GM19328 (cell line): ENCODE data around the gene EPYC.
A peak's percentile ranks its signal among the peaks of the same experiment; 100 is the strongest.

Experiments used
- ATAC-seq: cut with Tn5 transposase; IDR thresholded peaks from one replicate; pipeline ENCODE4 v1.9.1; 2021; ENCODE audit warnings: mild to moderate bottlenecking, moderate library complexity; ENCODE audit not compliant: unreplicated experiment

The EPYC gene

GRCh38 chr12:90959032-90959431, 45.7 kb downstream of the EPYC start:
- no peak for ATAC-seq

- ATAC-seq: no peak
Measured at GRCh38 chr12:90958347-90958746, 46.4 kb downstream of the EPYC start.

- ATAC-seq: no peak
Measured at GRCh38 chr12:90954921-90955320, 49.9 kb downstream of the EPYC start, which contains the start of gene CCER1. TSS of gene CCER1 (minus strand) at chr12:90955176. CDS start at chr12:90954742, 434 bp downstream.

- no peak for ATAC-seq
Measured at GRCh38 chr12:90954428-90954827, 50.3 kb downstream of the EPYC start.

GRCh38 chr12:90953956-90954421, 50.8 kb downstream of the EPYC start:
- ATAC-seq: no peak

- ATAC-seq: no peak
Measured at GRCh38 chr12:90951432-90952105, 53.2 kb downstream of the EPYC start.

- no peak for ATAC-seq
Measured at GRCh38 chr12:90947869-90948268, 56.9 kb downstream of the EPYC start.

GRCh38 chr12:90945070-90945649, 59.6 kb downstream of the EPYC start:
- peak; percentile 76 for ATAC-seq

- no peak for ATAC-seq
Measured at GRCh38 chr12:90943255-90943654, 61.5 kb downstream of the EPYC start.

- ATAC-seq: peak; percentile 82
Measured at GRCh38 chr12:90940872-90941499, 63.8 kb downstream of the EPYC start.

- no peak for ATAC-seq
Measured at GRCh38 chr12:90939382-90939781, 65.4 kb downstream of the EPYC start.

GRCh38 chr12:90938451-90938850, 66.3 kb downstream of the EPYC start:
- ATAC-seq: no peak

- ATAC-seq: no peak
Measured at GRCh38 chr12:90937651-90938050, 67.1 kb downstream of the EPYC start.

GRCh38 chr12:90936230-90937005, 68.4 kb downstream of the EPYC start:
- no peak for ATAC-seq

GRCh38 chr12:90925562-90925961, 79.2 kb downstream of the EPYC start:
- no peak for ATAC-seq

GRCh38 chr12:90924406-90924805, 80.4 kb downstream of the EPYC start:
- no peak for ATAC-seq

GRCh38 chr12:90922145-90922627, 82.6 kb downstream of the EPYC start:
- ATAC-seq: no peak

GRCh38 chr12:90921536-90921935, 83.2 kb downstream of the EPYC start:
- no peak for ATAC-seq

GRCh38 chr12:90920222-90920621, 84.5 kb downstream of the EPYC start:
- ATAC-seq: no peak

- ATAC-seq: no peak
Measured at GRCh38 chr12:90917431-90917830, 87.3 kb downstream of the EPYC start.

- ATAC-seq: no peak
Measured at GRCh38 chr12:90916516-90916915, 88.3 kb downstream of the EPYC start.
